Measurements from ENCODE around the gene GALNT18. TPM values are rescaled to one million over a fixed set of nuclear protein-coding genes. Genes with fewer than 3 reads are reported as not detected.

The GALNT18 gene
- total RNA-seq (2022; extraction: Qiagen RNA extraction) = 19.1 to 22.2 TPM (median 19.7 TPM) in 5 replicates

DNA sequence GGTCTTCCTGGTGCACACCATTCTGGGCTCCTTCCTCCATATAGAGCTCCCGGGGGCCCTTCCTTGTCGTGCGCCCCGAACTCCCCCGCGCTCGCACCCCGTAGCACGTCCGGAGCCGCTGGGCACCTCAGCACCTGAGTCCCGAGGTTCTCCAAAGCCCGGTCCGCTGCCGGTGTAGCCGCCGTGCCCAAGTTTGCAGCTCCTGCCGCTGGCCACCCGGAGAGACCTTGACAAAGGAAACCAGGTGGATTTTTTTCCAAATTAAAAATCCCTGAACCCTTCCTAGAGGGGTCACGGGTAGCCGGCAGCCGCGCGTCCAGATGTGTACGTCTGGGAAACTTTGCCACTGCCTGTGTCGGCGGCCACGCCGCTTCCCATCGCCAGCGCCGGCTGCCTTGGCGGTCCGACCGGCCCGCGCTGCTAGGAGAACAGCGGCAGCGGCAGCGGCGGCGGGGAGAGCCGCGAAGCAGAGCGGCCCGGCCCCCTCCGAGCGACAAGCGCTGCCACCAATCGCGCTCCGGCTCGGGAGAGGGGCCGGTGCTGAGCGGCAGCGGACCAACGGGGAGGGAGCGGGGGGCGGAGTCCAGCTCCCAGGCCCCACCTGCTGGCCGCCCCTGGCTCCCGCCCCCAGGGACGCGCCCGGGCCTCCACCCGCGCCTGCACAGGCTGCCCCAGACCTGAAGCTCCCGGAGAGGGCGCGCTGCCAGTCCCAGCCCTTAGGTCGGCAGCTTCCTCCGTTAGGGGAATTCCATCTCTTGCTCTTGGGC lies at the start of gene GALNT18:
TSS of gene GALNT18 (minus strand) at position 433 of the 767 bp plus-strand sequence.

DNA sequence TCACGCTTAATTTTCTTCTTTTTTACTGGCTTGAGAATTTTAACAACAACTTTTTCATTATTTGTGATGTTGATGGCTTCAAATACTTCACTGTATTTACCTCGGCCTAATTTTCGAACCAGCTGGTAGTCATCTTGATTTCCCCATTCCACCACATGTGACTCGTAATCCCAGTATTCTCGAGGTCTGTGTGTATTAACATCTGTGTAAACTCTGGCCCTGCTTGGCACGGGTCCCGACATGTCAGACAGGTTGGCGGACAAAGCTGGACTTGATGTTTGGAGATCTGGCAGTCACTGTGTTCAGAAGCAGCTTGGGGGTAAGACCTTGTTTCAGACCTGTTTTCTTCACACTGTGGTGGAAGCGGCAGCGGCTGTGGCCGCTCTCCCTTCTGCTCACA lies 268.9 kb downstream of the GALNT18 start, which contains the start of gene CSNK2A3:
TSS of gene CSNK2A3 (minus strand) at position 373 of the 400 bp plus-strand sequence. CDS start at position 242, 131 bp downstream.

Other genes starting within 250 kb of the GALNT18 start
- 24.3 to 40.6 TPM (median 26.9 TPM) in 5 replicates for gene USP47, start 220.0 kb upstream of the GALNT18 start, total RNA-seq (2022; extraction: Qiagen RNA extraction)